ENCODE data around the gene SHH. TPM values are rescaled to one million over a fixed set of nuclear protein-coding genes. Genes with fewer than 3 reads are reported as not detected.
A peak's percentile ranks its signal among the peaks of the same experiment; 100 is the strongest.

Gene SHH
- total RNA-seq, 1 experiment from 2014 or later: 0.11 TPM

DNA sequence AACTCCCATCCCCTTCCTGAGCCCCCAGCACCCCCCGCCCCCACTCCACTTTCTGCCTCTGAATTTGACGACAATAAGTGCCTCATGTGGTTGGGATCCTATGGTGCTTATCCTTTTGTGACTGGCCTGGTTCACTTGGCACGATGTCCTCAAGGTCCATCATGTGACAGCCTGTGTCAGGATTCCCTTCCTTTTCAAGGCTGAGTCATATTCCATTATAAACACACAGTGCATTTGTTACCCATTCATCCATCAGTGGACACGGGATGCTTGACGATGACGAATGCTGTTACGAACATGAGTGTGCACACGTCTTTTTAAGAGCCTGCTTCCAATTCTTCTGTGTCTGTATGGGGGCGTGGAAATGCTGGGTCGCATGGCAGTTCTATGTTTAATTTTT lies 26.7 kb downstream of the SHH start:
- Histone ChIP-seq H3K27ac (ENCODE audit: low read length) (no peak overlapping the region), H3F3A (ENCODE audit: low read length, unreplicated experiment) (no peaks in the 10 kb centered on the region), H3K4me2 (ENCODE audit: low read length) (no peak overlapping the region), H3K36me3 (ENCODE audit: low read depth, low read length) (no peaks in the 10 kb centered on the region), H3K9me3 (ENCODE audit: low read length) (no peaks in the 10 kb centered on the region), H3K9me2 (replicated peaks; ENCODE audit: low read length) (no peaks in the 10 kb centered on the region), H3K9ac (ENCODE audit: low read length) (no peak overlapping the region), H2AFZ (ENCODE audit: low read length) (no peak overlapping the region), H3K4me1 (ENCODE audit: insufficient read depth, low read length) (no peaks in the 10 kb centered on the region), H3K4me3 (ENCODE audit: low read length) (no peak overlapping the region), H3K79me2 (ENCODE audit: low read length) (no peaks in the 10 kb centered on the region), H4K20me1 (ENCODE audit: low read length) (no peaks in the 10 kb centered on the region), H3K27me3 (ENCODE audit: low read length) (no peaks in the 10 kb centered on the region)
- DNase-seq (peak; percentile 36), ATAC-seq (peak; percentile 37)
- BruUV-seq (replicated peaks): no TSS peak
- ChIA-PET CTCF (no interaction called here), POLR2A (ENCODE audit: unreplicated experiment) (no interaction called here)
- no peak for TF ChIP-seq EZH2phosphoT487 (IDR thresholded peaks at IDR 0.05; ENCODE audit: borderline replicate concordance, low read length)
- TF ChIP-seq, protein P1, sequence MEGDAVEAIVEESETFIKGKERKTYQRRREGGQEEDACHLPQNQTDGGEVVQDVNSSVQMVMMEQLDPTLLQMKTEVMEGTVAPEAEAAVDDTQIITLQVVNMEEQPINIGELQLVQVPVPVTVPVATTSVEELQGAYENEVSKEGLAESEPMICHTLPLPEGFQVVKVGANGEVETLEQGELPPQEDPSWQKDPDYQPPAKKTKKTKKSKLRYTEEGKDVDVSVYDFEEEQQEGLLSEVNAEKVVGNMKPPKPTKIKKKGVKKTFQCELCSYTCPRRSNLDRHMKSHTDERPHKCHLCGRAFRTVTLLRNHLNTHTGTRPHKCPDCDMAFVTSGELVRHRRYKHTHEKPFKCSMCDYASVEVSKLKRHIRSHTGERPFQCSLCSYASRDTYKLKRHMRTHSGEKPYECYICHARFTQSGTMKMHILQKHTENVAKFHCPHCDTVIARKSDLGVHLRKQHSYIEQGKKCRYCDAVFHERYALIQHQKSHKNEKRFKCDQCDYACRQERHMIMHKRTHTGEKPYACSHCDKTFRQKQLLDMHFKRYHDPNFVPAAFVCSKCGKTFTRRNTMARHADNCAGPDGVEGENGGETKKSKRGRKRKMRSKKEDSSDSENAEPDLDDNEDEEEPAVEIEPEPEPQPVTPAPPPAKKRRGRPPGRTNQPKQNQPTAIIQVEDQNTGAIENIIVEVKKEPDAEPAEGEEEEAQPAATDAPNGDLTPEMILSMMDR (conservative IDR thresholded peaks at IDR 0.05; ENCODE audit: low read depth, low read length): no peak
- no peak for TF ChIP-seq EZH2 (IDR thresholded peaks at IDR 0.05; ENCODE audit: low read length, unreplicated experiment)
- intact Hi-C loops (cut with micrococcal nuclease): no loop called here

DNA sequence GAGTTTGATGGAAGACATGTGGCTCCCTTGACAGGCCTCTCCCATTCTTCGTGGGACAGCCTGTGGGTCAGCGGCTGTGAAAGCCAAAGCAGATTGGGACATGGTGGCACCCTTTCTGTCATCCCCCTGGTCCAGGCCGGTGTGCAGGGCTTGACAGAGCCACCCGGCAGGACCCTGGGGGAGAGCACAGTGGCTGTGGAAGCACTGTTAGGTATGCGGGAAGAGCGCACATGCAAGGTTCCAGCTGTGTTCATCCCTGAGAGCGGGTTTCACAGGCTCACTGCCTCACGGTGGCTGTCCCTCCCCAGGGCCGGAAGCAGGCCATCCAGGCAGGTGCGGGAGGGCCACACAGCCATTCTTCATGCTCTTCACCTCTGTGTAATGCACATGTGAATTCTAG lies 29.8 kb downstream of the SHH start:
- H3K27me3 ChIP-seq (ENCODE audit: low read length): no peaks in the 10 kb centered on the region
- no peaks in the 10 kb centered on the region for H3F3A ChIP-seq (ENCODE audit: low read length, unreplicated experiment)
- H3K9me2 ChIP-seq (replicated peaks; ENCODE audit: low read length): no peaks in the 10 kb centered on the region
- ATAC-seq: no peak
- no peaks in the 10 kb centered on the region for H3K79me2 ChIP-seq (ENCODE audit: low read length)
- H3K27ac ChIP-seq (ENCODE audit: low read length): no peak overlapping the region
- no peak overlapping the region for H3K4me3 ChIP-seq (ENCODE audit: low read length)
- H3K9ac ChIP-seq (ENCODE audit: low read length): no peak overlapping the region
- H3K4me2 ChIP-seq (ENCODE audit: low read length): no peak overlapping the region
- POLR2A ChIA-PET (ENCODE audit: unreplicated experiment): no interaction called here
- no peaks in the 10 kb centered on the region for H3K36me3 ChIP-seq (ENCODE audit: low read depth, low read length)
- DNase-seq: no peak
- no peaks in the 10 kb centered on the region for H3K4me1 ChIP-seq (ENCODE audit: insufficient read depth, low read length)
- CTCF ChIA-PET: no interaction called here
- H3K9me3 ChIP-seq (ENCODE audit: low read length): no peaks in the 10 kb centered on the region
- BruUV-seq (replicated peaks): no TSS peak
- intact Hi-C loops (cut with micrococcal nuclease): no loop called here
- TF ChIP-seq EZH2phosphoT487 (IDR thresholded peaks at IDR 0.05; ENCODE audit: borderline replicate concordance, low read length) (no peak), EZH2 (IDR thresholded peaks at IDR 0.05; ENCODE audit: low read length, unreplicated experiment) (no peak)
- TF ChIP-seq, protein P1 (conservative IDR thresholded peaks at IDR 0.05; ENCODE audit: low read depth, low read length): no peak
- no peaks in the 10 kb centered on the region for H4K20me1 ChIP-seq (ENCODE audit: low read length)
- no peak overlapping the region for H2AFZ ChIP-seq (ENCODE audit: low read length)

DNA sequence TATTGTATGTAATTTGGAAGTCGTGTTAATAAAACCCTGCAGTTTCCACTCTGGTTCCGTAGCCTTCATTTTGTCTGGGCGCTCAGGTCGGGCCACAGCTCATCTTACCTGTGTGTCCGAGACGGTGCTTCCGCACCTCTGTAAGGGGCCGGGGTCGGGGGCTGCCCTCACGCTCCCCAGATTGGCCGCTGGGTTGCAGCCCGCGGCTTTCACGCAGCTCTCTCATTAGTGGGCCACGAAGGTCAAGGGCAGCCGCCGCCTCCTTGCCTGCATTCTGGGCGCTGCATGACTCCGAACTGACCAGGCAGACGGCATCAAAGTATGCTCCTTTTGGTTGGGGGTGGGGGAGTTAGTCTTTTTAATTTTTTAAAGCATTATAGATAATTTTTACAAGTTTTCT lies 30.8 kb downstream of the SHH start:
- Histone ChIP-seq H3K4me2 (ENCODE audit: low read length) (no peak overlapping the region), H3K79me2 (ENCODE audit: low read length) (no peaks in the 10 kb centered on the region), H2AFZ (ENCODE audit: low read length) (no peak overlapping the region), H3K9ac (ENCODE audit: low read length) (no peak overlapping the region), H3K9me2 (replicated peaks; ENCODE audit: low read length) (no peaks in the 10 kb centered on the region), H4K20me1 (ENCODE audit: low read length) (no peaks in the 10 kb centered on the region), H3K36me3 (ENCODE audit: low read depth, low read length) (no peaks in the 10 kb centered on the region), H3F3A (ENCODE audit: low read length, unreplicated experiment) (no peaks in the 10 kb centered on the region), H3K4me3 (ENCODE audit: low read length) (no peak overlapping the region), H3K4me1 (ENCODE audit: insufficient read depth, low read length) (no peaks in the 10 kb centered on the region), H3K27me3 (ENCODE audit: low read length) (no peaks in the 10 kb centered on the region), H3K27ac (ENCODE audit: low read length) (no peak overlapping the region), H3K9me3 (ENCODE audit: low read length) (no peaks in the 10 kb centered on the region)
- DNase-seq (no peak), ATAC-seq (no peak)
- ChIA-PET POLR2A (ENCODE audit: unreplicated experiment) (no interaction called here), CTCF (no interaction called here)
- no TSS peak for BruUV-seq (replicated peaks)
- TF ChIP-seq EZH2phosphoT487 (IDR thresholded peaks at IDR 0.05; ENCODE audit: borderline replicate concordance, low read length): no peak
- TF ChIP-seq EZH2 (IDR thresholded peaks at IDR 0.05; ENCODE audit: low read length, unreplicated experiment): no peak
- TF ChIP-seq, protein P1 (conservative IDR thresholded peaks at IDR 0.05; ENCODE audit: low read depth, low read length): no peak
- intact Hi-C loops (cut with micrococcal nuclease): no loop called here
